Glutamatergic neuron (in vitro differentiated cells): ENCODE data around the gene HLA-B. TPM values are rescaled to one million over a fixed set of nuclear protein-coding genes. Genes with fewer than 3 reads are reported as not detected.

Experiments
- DNase-seq: peaks from one replicate; pipeline ENCODE4 v3.0.0; 2022
- H3K27ac Mint-ChIP-seq: one replicate; pipeline ENCODE4 v1.8.0; 2020; ENCODE audit warnings: mild to moderate bottlenecking, mixed read lengths, inconsistent platforms; ENCODE audit not compliant: unreplicated experiment
- H3K27me3 Mint-ChIP-seq: one replicate; pipeline ENCODE4 v1.8.0; 2020; ENCODE audit warnings: mild to moderate bottlenecking, moderate library complexity, mixed read lengths, inconsistent platforms; ENCODE audit not compliant: unreplicated experiment
- H3K36me3 Mint-ChIP-seq: one replicate; pipeline ENCODE4 v1.8.0; 2020; ENCODE audit warnings: mild to moderate bottlenecking, mixed read lengths, inconsistent platforms; ENCODE audit not compliant: unreplicated experiment
- H3K4me1 Mint-ChIP-seq: one replicate; pipeline ENCODE4 v1.8.0; 2020; ENCODE audit warnings: mild to moderate bottlenecking, low read depth, mixed read lengths, inconsistent platforms; ENCODE audit not compliant: unreplicated experiment
- H3K4me3 Mint-ChIP-seq: one replicate; pipeline ENCODE4 v1.8.0; 2020; ENCODE audit warnings: mild to moderate bottlenecking, mixed read lengths, inconsistent platforms; ENCODE audit not compliant: unreplicated experiment
- H3K9me3 Mint-ChIP-seq: one replicate; pipeline ENCODE4 v1.8.0; 2020; ENCODE audit warnings: mild to moderate bottlenecking, moderate library complexity, mixed read lengths, inconsistent platforms; ENCODE audit not compliant: unreplicated experiment
- total RNA-seq: library from RNA; stranded (reverse); fragmentation: NEBNext Ultra II Directional; extraction: Animal tissue kit (Norgen Biotek cat#: 25700); gene quantifications from one replicate; pipeline ENCODE4 v1.2.1, GENCODE V29; 2021; ENCODE audit not compliant: unreplicated experiment
- TF ChIP-seq, protein P1 (sequence below): fragments of 200-600 bp; sonication (generic); IDR thresholded peaks from one replicate; pipeline ENCODE4 v1.5.0; 2021; ENCODE audit not compliant: partially characterized antibody, unreplicated experiment

HLA-B gene
- total RNA-seq, 1 donor from 2014 or later: 11.4 TPM

DNA sequence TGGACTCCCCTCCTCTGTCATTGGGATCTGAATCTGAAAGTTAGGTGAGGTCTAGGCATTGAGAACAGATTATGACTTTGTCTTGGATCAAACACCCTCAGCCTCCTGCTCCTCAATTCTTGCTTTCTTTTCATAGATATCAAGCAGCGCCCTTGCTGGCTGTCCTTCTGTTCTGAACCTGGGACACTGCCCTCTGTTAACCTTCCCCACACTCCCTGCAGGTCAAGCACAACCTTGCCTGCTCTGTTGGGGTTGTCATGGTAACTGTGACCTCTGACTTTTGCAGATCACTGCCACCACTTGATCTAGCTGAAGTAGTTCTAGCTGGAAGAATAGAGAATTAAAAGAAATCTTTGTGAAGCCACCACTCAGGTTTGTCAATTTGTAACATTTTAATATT lies 30.0 kb upstream of the HLA-B start:
- no peak overlapping the region for H3K27ac Mint-ChIP-seq

DNA sequence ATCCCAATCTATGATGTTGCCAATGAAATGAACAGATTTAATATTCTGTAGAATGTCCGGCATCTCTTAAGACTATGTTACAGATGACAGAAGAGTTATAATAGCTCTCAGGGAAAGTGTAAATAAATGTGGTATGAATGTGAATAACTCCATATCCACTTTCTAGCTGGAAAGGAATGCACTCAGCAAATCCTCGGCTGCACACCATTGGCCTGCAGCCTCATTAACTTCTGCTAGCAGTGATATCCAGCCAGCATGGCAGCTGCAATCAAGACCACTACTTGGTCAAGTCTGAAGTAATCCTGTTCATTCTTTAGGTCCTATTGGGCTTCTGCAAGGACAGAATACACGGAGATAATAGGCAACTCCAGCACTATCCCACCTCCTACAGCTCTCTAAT lies 29.1 kb upstream of the HLA-B start:
- DNase-seq: no peak
- TF ChIP-seq, protein P1, sequence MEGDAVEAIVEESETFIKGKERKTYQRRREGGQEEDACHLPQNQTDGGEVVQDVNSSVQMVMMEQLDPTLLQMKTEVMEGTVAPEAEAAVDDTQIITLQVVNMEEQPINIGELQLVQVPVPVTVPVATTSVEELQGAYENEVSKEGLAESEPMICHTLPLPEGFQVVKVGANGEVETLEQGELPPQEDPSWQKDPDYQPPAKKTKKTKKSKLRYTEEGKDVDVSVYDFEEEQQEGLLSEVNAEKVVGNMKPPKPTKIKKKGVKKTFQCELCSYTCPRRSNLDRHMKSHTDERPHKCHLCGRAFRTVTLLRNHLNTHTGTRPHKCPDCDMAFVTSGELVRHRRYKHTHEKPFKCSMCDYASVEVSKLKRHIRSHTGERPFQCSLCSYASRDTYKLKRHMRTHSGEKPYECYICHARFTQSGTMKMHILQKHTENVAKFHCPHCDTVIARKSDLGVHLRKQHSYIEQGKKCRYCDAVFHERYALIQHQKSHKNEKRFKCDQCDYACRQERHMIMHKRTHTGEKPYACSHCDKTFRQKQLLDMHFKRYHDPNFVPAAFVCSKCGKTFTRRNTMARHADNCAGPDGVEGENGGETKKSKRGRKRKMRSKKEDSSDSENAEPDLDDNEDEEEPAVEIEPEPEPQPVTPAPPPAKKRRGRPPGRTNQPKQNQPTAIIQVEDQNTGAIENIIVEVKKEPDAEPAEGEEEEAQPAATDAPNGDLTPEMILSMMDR: no peak
- no peaks in the 10 kb centered on the region for H3K36me3 Mint-ChIP-seq
- H3K4me1 Mint-ChIP-seq: no peaks in the 10 kb centered on the region
- no peaks in the 10 kb centered on the region for H3K9me3 Mint-ChIP-seq
- peaks cover 2% of the 10 kb centered on the region for H3K27me3 Mint-ChIP-seq
- H3K4me3 Mint-ChIP-seq: no peak overlapping the region
- no peak overlapping the region for H3K27ac Mint-ChIP-seq

More for the DNA sequence above, 30.0 kb upstream of the HLA-B start:
- H3K4me3 Mint-ChIP-seq: no peak overlapping the region
- TF ChIP-seq, protein P1: no peak
- no peaks in the 10 kb centered on the region for H3K4me1 Mint-ChIP-seq
- no peaks in the 10 kb centered on the region for H3K9me3 Mint-ChIP-seq
- no peak for DNase-seq
- H3K36me3 Mint-ChIP-seq: no peaks in the 10 kb centered on the region
- H3K27me3 Mint-ChIP-seq: peaks cover 2% of the 10 kb centered on the region

DNA sequence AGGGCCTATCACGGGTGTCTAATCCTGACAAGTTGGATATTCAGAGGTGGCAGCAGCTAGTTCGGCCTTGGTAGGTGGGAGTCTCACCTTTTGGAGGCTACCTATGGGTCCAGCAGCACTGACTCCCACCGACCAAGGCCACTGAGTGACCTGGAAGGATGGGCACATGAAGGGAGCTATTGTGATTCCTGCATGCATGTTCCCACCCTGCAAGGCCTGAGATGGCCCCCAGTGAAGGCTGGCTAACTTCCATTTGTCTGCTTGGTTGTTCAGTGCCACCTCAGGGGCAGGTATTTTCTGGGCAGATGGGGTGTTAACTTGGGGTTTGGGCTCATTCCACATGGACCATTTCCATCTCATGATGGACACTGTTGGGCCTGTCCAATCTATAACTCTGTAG lies 28.1 kb upstream of the HLA-B start:
- Mint-ChIP-seq H3K9me3 (no peaks in the 10 kb centered on the region), H3K27me3 (no peaks in the 10 kb centered on the region), H3K4me3 (no peak overlapping the region), H3K4me1 (no peaks in the 10 kb centered on the region), H3K36me3 (no peaks in the 10 kb centered on the region), H3K27ac (no peak overlapping the region)
- TF ChIP-seq, protein P1: no peak
- DNase-seq: no peak

DNA sequence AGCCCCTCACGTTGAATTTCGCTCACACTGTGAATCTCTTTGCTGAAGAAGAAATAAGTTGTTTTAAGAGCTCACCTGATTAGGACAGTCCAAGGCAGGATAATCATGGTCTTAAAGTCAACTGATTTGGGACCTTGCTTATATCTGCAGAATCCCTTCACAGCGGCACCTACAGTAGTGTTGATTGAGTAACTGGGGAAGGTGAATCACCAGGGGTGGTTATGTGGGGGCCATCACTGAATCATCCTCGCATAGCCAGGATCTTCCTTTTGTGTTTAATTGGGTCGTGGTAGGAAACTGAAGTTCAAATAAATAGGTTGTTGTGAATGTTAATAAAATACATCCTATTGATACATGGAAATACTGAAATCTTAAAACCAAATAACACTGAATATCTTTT lies 26.2 kb upstream of the HLA-B start:
- Mint-ChIP-seq H3K36me3 (no peaks in the 10 kb centered on the region), H3K4me1 (no peaks in the 10 kb centered on the region), H3K4me3 (no peak overlapping the region), H3K27ac (no peak overlapping the region), H3K27me3 (no peaks in the 10 kb centered on the region), H3K9me3 (no peaks in the 10 kb centered on the region)
- no peak for DNase-seq
- TF ChIP-seq, protein P1: no peak

DNA sequence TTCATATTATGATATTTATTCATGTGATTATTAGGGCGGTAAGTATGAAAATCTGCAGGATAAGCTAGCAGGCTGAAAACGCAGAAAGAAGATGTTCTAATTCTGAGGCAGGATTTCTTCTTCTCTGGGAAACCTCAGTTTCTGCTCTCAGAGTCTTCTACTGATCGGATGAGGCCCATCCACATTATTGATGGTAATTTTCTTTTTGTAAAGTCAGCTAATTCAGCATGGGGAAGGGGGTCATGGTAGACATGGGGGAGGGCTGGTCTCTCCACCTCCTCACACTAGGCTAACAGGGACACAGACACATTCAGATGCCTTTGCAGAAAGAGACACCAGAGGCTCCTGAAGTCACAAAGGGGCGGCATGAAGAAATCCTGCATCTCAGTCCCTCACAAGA lies 24.7 kb upstream of the HLA-B start:
- Mint-ChIP-seq H3K4me3 (no peak overlapping the region), H3K36me3 (no peaks in the 10 kb centered on the region), H3K27ac (no peak overlapping the region), H3K9me3 (no peaks in the 10 kb centered on the region), H3K4me1 (no peaks in the 10 kb centered on the region), H3K27me3 (no peaks in the 10 kb centered on the region)
- no peak for DNase-seq
- TF ChIP-seq, protein P1: no peak
